Vagina (tissue), 2 donors: Measurements from ENCODE around the gene SCAPER.
"Not testable (repeated sequence)": the region's sequence is repeated elsewhere in the genome, so short reads cannot be mapped to it uniquely, and the experiment has no call there.

Source experiments
- CTCF ChIP-seq, 3 experiments: fragments of 450-650 bp in 2 of 3; fragments of 200-600 bp in 1 of 3; sonication (generic) in 1 of 3; IDR thresholded peaks; one replicate each; pipeline ENCODE4 v1.5.1; 2017 to 2019; ENCODE audit warnings: antibody characterized with exemption in 3 of 3, mild to moderate bottlenecking in 2 of 3, moderate library complexity in 2 of 3
- POLR2A ChIP-seq, 2 donors: fragments of 450-650 bp; IDR thresholded peaks; one replicate each; pipeline ENCODE4 v1.6.1; 2017; ENCODE audit warnings: antibody characterized with exemption in 2 of 2, mild to moderate bottlenecking in 2 of 2, moderate library complexity in 2 of 2
- POLR2AphosphoS5 ChIP-seq, 2 donors: sonication (generic); formaldehyde crosslinking; IDR thresholded peaks; one replicate each; pipeline ENCODE4 v1.9.0; 2017; ENCODE audit warnings: antibody characterized with exemption in 2 of 2, mild to moderate bottlenecking in 2 of 2, low read depth in 1 of 2; ENCODE audit not compliant: insufficient read depth in 1 of 2

GRCh38 chr15:76873066-76873465 lies 32.1 kb downstream of the SCAPER start:
- not testable (repeated sequence) for TF ChIP-seq POLR2A (IDR thresholded peaks at IDR 0.05); CTCF (IDR thresholded peaks at IDR 0.05); POLR2AphosphoS5 (IDR thresholded peaks at IDR 0.05; ENCODE audit: insufficient read depth in 1 of 2, low read depth in 1 of 2)
